H9 (cell line): ENCODE results near the gene LRP8. TPM values are rescaled to one million over a fixed set of nuclear protein-coding genes. Genes with fewer than 3 reads are reported as not detected.

Experiments used
- DNase-seq: peaks from one replicate; pipeline ENCODE4 v3.0.0-alpha.2; 2017
- H2AFZ ChIP-seq: one replicate; pipeline ENCODE4 v1.6.1; 2013; ENCODE audit warnings: mild to moderate bottlenecking, low read length, control low read depth, moderate library complexity
- H2AK5ac ChIP-seq: 2 replicates; pipeline ENCODE4 v1.6.1; 2013; ENCODE audit warnings: low read length, control low read depth, mixed read lengths; ENCODE audit not compliant: insufficient read length
- H2BK120ac ChIP-seq: one replicate; pipeline ENCODE4 v1.6.1; 2013; ENCODE audit warnings: low read depth, mild to moderate bottlenecking, low read length, control low read depth, inconsistent platforms; ENCODE audit not compliant: poor library complexity, severe bottlenecking
- H2BK12ac ChIP-seq: 2 replicates; pipeline ENCODE4 v1.6.1; 2013; ENCODE audit warnings: low read length, control low read depth, mixed read lengths, low read depth; ENCODE audit not compliant: insufficient read length
- H2BK15ac ChIP-seq: 2 replicates; pipeline ENCODE4 v1.6.1; 2013; ENCODE audit warnings: low read depth, low read length, control low read depth
- H2BK20ac ChIP-seq: one replicate; pipeline ENCODE4 v1.6.1; 2013; ENCODE audit warnings: low read depth, mild to moderate bottlenecking, low read length, control low read depth, inconsistent platforms; ENCODE audit not compliant: poor library complexity, severe bottlenecking
- H2BK5ac ChIP-seq: 2 replicates; pipeline ENCODE4 v1.6.1; 2013; ENCODE audit warnings: low read length, control low read depth, mixed read lengths; ENCODE audit not compliant: insufficient read length
- H3K14ac ChIP-seq: 2 replicates; pipeline ENCODE4 v1.6.1; 2013; ENCODE audit warnings: low read length, control low read depth; ENCODE audit not compliant: insufficient read depth
- H3K18ac ChIP-seq: 2 replicates; pipeline ENCODE4 v1.6.1; 2013; ENCODE audit warnings: low read depth, mild to moderate bottlenecking, mixed read lengths, low read length, control low read depth; ENCODE audit not compliant: insufficient read length
- H3K23ac ChIP-seq: 2 replicates; pipeline ENCODE4 v1.6.1; 2013; ENCODE audit warnings: low read length, control low read depth, mixed read lengths, low read depth; ENCODE audit not compliant: insufficient read length
- H3K23me2 ChIP-seq: 2 replicates; pipeline ENCODE4 v1.6.1; 2013; ENCODE audit warnings: low read depth, mild to moderate bottlenecking, mixed read lengths, low read length, control low read depth; ENCODE audit not compliant: insufficient read length, poor library complexity, severe bottlenecking
- H3K27ac ChIP-seq: 2 replicates; pipeline ENCODE4 v1.5.1; 2013; ENCODE audit warnings: low read length, control low read depth, mixed read lengths, low read depth; ENCODE audit not compliant: insufficient read length
- H3K27me3 ChIP-seq: 2 replicates; pipeline ENCODE4 v1.6.1; 2013; ENCODE audit warnings: low read length, control low read depth, inconsistent platforms; ENCODE audit not compliant: insufficient read depth
- H3K4ac ChIP-seq: 2 replicates; pipeline ENCODE4 v1.6.1; 2013; ENCODE audit warnings: low read depth, mild to moderate bottlenecking, control low read depth, inconsistent platforms, low read length, moderate library complexity
- H3K4me1 ChIP-seq: 2 replicates; pipeline ENCODE4 v1.6.1; 2013; ENCODE audit warnings: low read length, control low read depth, inconsistent platforms; ENCODE audit not compliant: insufficient read depth
- H3K4me2 ChIP-seq: 2 replicates; pipeline ENCODE4 v1.6.1; 2013; ENCODE audit warnings: low read length, control low read depth, mixed read lengths; ENCODE audit not compliant: insufficient read length, insufficient read depth
- H3K56ac ChIP-seq: 2 replicates; pipeline ENCODE4 v1.6.1; 2013; ENCODE audit warnings: low read depth, mild to moderate bottlenecking, mixed read lengths, low read length, control low read depth; ENCODE audit not compliant: insufficient read length
- H3K79me1 ChIP-seq: 2 replicates; pipeline ENCODE4 v1.6.1; 2013; ENCODE audit warnings: low read depth, mild to moderate bottlenecking, moderate library complexity, low read length, control low read depth, inconsistent platforms; ENCODE audit not compliant: insufficient read depth, poor library complexity, severe bottlenecking
- H3K79me2 ChIP-seq: 2 replicates; pipeline ENCODE4 v1.6.1; 2013; ENCODE audit warnings: low read length, control low read depth, inconsistent platforms; ENCODE audit not compliant: insufficient read depth
- H3K9ac ChIP-seq: 2 replicates; pipeline ENCODE4 v1.6.1; 2013; ENCODE audit warnings: low read length, control low read depth, mixed read lengths; ENCODE audit not compliant: insufficient read length; ENCODE audit errors: extremely low read depth
- H3K9me3 ChIP-seq: one replicate; pipeline ENCODE4 v1.6.1; 2013; ENCODE audit warnings: low read depth, low read length, inconsistent platforms; ENCODE audit not compliant: control insufficient read depth
- H3T11ph ChIP-seq: one replicate; pipeline ENCODE4 v1.6.1; 2013; ENCODE audit warnings: mild to moderate bottlenecking, low read length, control low read depth, inconsistent platforms
- H4K20me1 ChIP-seq: one replicate; pipeline ENCODE4 v1.6.1; 2013; ENCODE audit not compliant: control insufficient read depth, insufficient read length, insufficient read depth
- H4K5ac ChIP-seq: 2 replicates; pipeline ENCODE4 v1.6.1; 2013; ENCODE audit warnings: low read depth, mild to moderate bottlenecking, mixed read lengths, low read length, control low read depth; ENCODE audit not compliant: insufficient read length
- H4K8ac ChIP-seq: replicated peaks from 2 replicates; pipeline ENCODE4 v1.6.1; 2013; ENCODE audit warnings: low read length, control low read depth, mixed read lengths, low read depth; ENCODE audit not compliant: insufficient read length
- H4K91ac ChIP-seq: 2 replicates; pipeline ENCODE4 v1.6.1; 2013; ENCODE audit warnings: low read depth, mild to moderate bottlenecking, moderate library complexity, mixed read lengths, low read length, control low read depth; ENCODE audit not compliant: insufficient read length
- H3K27ac Mint-ChIP-seq, 3 experiments: 2 replicates in 2 of 3; 3 replicates in 1 of 3; pipeline ENCODE4 v1.8.0; 2020 to 2021; ENCODE audit warnings: mixed read lengths in 3 of 3, mild to moderate bottlenecking in 1 of 3, moderate library complexity in 1 of 3
- H3K27me3 Mint-ChIP-seq: 2 replicates; pipeline ENCODE4 v1.8.0; 2021; ENCODE audit warnings: low read depth, mild to moderate bottlenecking, moderate library complexity, mixed read lengths
- H3K36me3 Mint-ChIP-seq, 3 experiments: 2 replicates in 2 of 3; 3 replicates in 1 of 3; pipeline ENCODE4 v1.8.0; 2020 to 2021; ENCODE audit warnings: low read depth in 3 of 3, mixed read lengths in 3 of 3; ENCODE audit not compliant: insufficient read depth in 1 of 3
- H3K4me1 Mint-ChIP-seq, 2 experiments: 2 replicates each; pipeline ENCODE4 v1.8.0; 2020; ENCODE audit warnings: mixed read lengths in 2 of 2
- H3K4me3 Mint-ChIP-seq, 2 experiments: 2 replicates in 1 of 2; 3 replicates in 1 of 2; pipeline ENCODE4 v1.8.0; 2020 to 2021; ENCODE audit warnings: mild to moderate bottlenecking in 2 of 2, mixed read lengths in 2 of 2, moderate library complexity in 1 of 2
- H3K9me3 Mint-ChIP-seq, 2 experiments: 2 replicates in 1 of 2; 3 replicates in 1 of 2; pipeline ENCODE4 v1.8.0; 2020; ENCODE audit warnings: mild to moderate bottlenecking in 2 of 2, mixed read lengths in 2 of 2, moderate library complexity in 1 of 2
- WGBS: extraction: QIAGEN DNeasy Blood & Tissue Kit; methylation state at CpG from one replicate; pipeline ENCODE4 v1.1.7; 2013; ENCODE audit warnings: missing lambda C conversion rate, low lambda C conversion rate, mixed read lengths; ENCODE audit not compliant: insufficient read length; ENCODE audit errors: extremely low coverage; 5-methylcytosine and 5-hydroxymethylcytosine counted together
- total RNA-seq: library from RNA; stranded (reverse); gene quantifications from 2 replicates; pipeline ENCODE4 v1.2.1, GENCODE V29; 2021
- TF ChIP-seq, protein P1 (sequence below): fragments of 200-600 bp; sonication (generic); conservative IDR thresholded peaks from 3 replicates; pipeline ENCODE4 v1.8.0; 2021; ENCODE audit warnings: antibody characterized with exemption, mild to moderate bottlenecking

The LRP8 gene
- total RNA-seq, 1 experiment from 2014 or later, result 78.6 TPM

DNA sequence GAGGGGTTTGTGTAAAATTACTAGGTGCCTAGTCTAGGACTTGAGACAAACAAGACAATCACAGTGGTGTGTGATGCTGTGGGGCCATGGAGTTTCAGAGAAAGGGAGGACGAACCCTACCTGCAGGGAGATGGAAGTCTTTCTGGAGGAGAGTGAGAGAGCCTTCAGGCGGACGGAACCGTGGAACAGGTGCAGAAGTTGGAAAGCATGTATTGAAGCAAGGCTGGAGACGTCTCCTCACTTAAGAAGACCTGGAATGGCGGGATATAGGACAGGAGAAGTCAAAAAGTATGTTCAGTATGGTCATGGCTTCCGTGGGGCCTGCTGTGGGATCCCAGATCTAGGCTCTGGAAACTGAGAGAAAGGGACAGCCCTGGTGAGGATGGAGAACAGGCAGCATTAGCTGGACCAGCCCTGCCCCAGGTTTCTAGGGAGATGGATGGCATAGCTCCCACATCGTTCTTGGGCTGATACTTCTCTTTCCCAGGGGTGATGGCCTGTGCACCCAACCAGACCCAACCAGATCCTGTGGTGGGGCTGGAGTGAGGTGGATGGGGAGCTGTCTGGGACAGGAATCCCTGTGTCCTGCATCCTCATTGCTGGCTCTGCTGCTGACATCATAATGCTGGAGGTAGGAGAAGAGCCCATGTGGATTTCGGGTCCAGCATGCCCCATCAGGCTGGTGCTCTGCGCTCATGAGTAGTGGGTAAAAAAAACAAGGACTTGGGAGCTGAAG, 15.0 kb upstream of the LRP8 start:
- Mint-ChIP-seq H3K27ac (no peak overlapping the region), H3K4me3 (no peak overlapping the region), H3K27me3 (peaks cover 37% of the 10 kb centered on the region), H3K4me1 (peaks cover 7 to 8% of the 10 kb centered on the region in 2 experiments), H3K9me3 (peaks cover 0 to 5% of the 10 kb centered on the region in 2 experiments; a peak in 3 of 5 replicates), H3K36me3 (no peaks in the 10 kb centered on the region)
- Histone ChIP-seq H3T11ph (no peak overlapping the region), H3K14ac (no peak overlapping the region; the same call in 1 of the 2 replicates), H4K5ac (no peak overlapping the region), H4K8ac (no peak overlapping the region), H2BK120ac (no peak overlapping the region), H2BK12ac (no peak overlapping the region), H4K20me1 (no peaks in the 10 kb centered on the region), H4K91ac (no peak overlapping the region), H3K27me3 (no peaks in the 10 kb centered on the region; the same call in 1 of the 2 replicates), H2AFZ (no peak overlapping the region), H3K23ac (no peak overlapping the region), H3K79me2 (no peaks in the 10 kb centered on the region), H3K23me2 (no peaks in the 10 kb centered on the region), H3K18ac (no peak overlapping the region), H2BK15ac (no peak overlapping the region), H3K4me1 (no peaks in the 10 kb centered on the region), H2AK5ac (no peak overlapping the region), H3K9me3 (no peaks in the 10 kb centered on the region), H2BK20ac (no peak overlapping the region), H2BK5ac (no peak overlapping the region), H3K4me2 (no peak overlapping the region), H3K9ac (no peak overlapping the region), H3K79me1 (no peaks in the 10 kb centered on the region), H3K27ac (no peak overlapping the region), H3K4ac (no peak overlapping the region), H3K56ac (no peak overlapping the region)
- TF ChIP-seq, protein P1, sequence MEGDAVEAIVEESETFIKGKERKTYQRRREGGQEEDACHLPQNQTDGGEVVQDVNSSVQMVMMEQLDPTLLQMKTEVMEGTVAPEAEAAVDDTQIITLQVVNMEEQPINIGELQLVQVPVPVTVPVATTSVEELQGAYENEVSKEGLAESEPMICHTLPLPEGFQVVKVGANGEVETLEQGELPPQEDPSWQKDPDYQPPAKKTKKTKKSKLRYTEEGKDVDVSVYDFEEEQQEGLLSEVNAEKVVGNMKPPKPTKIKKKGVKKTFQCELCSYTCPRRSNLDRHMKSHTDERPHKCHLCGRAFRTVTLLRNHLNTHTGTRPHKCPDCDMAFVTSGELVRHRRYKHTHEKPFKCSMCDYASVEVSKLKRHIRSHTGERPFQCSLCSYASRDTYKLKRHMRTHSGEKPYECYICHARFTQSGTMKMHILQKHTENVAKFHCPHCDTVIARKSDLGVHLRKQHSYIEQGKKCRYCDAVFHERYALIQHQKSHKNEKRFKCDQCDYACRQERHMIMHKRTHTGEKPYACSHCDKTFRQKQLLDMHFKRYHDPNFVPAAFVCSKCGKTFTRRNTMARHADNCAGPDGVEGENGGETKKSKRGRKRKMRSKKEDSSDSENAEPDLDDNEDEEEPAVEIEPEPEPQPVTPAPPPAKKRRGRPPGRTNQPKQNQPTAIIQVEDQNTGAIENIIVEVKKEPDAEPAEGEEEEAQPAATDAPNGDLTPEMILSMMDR, result no peak
- no CpG with 5 or more reads among the region's 10 CpGs for WGBS
- peak; percentile 8 for DNase-seq
